Measurements from ENCODE around the gene TMEM132C.

Gene TMEM132C

DNA sequence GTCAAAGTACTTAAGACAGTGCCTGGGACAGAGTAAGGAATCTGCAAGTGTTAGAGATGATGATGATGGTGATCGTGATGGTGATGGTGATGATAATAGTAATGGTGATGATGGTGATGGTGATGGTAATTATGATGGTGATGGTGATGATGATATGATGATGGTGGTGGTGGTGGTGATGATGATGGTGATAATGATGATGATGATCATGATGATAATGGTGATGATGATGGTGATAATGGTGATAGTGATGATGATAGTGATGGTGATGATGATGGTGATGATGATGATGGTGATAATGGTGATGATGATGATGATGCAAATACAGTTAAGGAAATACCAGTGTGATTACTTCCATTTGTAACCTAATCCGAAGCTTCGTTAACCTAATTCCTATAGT, 5.2 kb upstream of the TMEM132C start:
- no peak for TF ChIP-seq NFRKB (IDR thresholded peaks at IDR 0.05)
- TF ChIP-seq TARDBP (IDR thresholded peaks at IDR 0.05), result no peak
- TF ChIP-seq FOXM1 (IDR thresholded peaks at IDR 0.05; ENCODE audit: borderline replicate concordance), result no peak
- no peak for TF ChIP-seq SUZ12 (IDR thresholded peaks at IDR 0.05)
- TF ChIP-seq HDGF (IDR thresholded peaks at IDR 0.05; ENCODE audit: borderline replicate concordance), result no peak
- no peak for TF ChIP-seq CTBP1 (IDR thresholded peaks at IDR 0.05; ENCODE audit: borderline replicate concordance)
- TF ChIP-seq L3MBTL2 (conservative IDR thresholded peaks at IDR 0.05), result no peak
- TF ChIP-seq ARNT (IDR thresholded peaks at IDR 0.05), result no peak
- TF ChIP-seq ZNF384 (IDR thresholded peaks at IDR 0.05), result no peak
- TF ChIP-seq BHLHE40 (IDR thresholded peaks at IDR 0.05; ENCODE audit: borderline replicate concordance), result no peak
- TF ChIP-seq FOXK2 (IDR thresholded peaks at IDR 0.05), result no peak
- TF ChIP-seq, protein P1, sequence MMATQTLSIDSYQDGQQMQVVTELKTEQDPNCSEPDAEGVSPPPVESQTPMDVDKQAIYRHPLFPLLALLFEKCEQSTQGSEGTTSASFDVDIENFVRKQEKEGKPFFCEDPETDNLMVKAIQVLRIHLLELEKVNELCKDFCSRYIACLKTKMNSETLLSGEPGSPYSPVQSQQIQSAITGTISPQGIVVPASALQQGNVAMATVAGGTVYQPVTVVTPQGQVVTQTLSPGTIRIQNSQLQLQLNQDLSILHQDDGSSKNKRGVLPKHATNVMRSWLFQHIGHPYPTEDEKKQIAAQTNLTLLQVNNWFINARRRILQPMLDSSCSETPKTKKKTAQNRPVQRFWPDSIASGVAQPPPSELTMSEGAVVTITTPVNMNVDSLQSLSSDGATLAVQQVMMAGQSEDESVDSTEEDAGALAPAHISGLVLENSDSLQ (IDR thresholded peaks at IDR 0.05), result no peak
- no peak for TF ChIP-seq ELF4 (IDR thresholded peaks at IDR 0.05)
- TF ChIP-seq LEF1 (IDR thresholded peaks at IDR 0.05; ENCODE audit: borderline replicate concordance), result no peak
- no peak for TF ChIP-seq SP1 (IDR thresholded peaks at IDR 0.05)
- TF ChIP-seq FOXA1 (IDR thresholded peaks at IDR 0.05), result no peak
- CTCF ChIA-PET, result no interaction called here
- POLR2A ChIA-PET, result no interaction called here
- DNase-seq (ENCODE audit: extremely low spot score), result no peak

DNA sequence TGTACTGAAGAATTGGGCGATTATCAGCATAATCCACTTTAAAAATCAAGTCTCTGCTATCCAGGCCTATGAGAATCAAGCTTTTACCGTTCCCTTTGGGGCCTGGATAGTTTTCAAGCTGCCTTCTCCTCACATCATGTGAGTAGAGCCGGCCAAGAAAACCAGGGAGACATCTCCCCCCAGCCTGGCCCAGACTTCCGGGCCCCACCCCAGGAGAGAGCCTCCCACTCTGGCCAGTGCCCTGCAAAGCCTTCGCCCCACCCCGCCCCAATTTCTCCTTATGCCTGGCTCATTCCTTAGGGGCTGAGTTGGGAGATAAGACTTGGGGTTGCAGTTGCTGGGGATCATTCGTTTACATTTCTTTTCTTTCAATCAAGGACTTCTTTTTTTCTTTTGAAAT, 1.4 kb upstream of the TMEM132C start:
- ChIA-PET POLR2A (no interaction called here), CTCF (no interaction called here)
- TF ChIP-seq BHLHE40 (IDR thresholded peaks at IDR 0.05; ENCODE audit: borderline replicate concordance) (no peak), HDGF (IDR thresholded peaks at IDR 0.05; ENCODE audit: borderline replicate concordance) (no peak), SUZ12 (IDR thresholded peaks at IDR 0.05) (no peak), ELF4 (IDR thresholded peaks at IDR 0.05) (no peak), ZNF384 (IDR thresholded peaks at IDR 0.05) (no peak), FOXA1 (IDR thresholded peaks at IDR 0.05) (no peak), SP1 (IDR thresholded peaks at IDR 0.05) (no peak), FOXK2 (IDR thresholded peaks at IDR 0.05) (no peak), CTBP1 (IDR thresholded peaks at IDR 0.05; ENCODE audit: borderline replicate concordance) (no peak), FOXM1 (IDR thresholded peaks at IDR 0.05; ENCODE audit: borderline replicate concordance) (no peak), L3MBTL2 (conservative IDR thresholded peaks at IDR 0.05) (no peak), TARDBP (IDR thresholded peaks at IDR 0.05) (no peak), NFRKB (IDR thresholded peaks at IDR 0.05) (no peak), LEF1 (IDR thresholded peaks at IDR 0.05; ENCODE audit: borderline replicate concordance) (no peak), ARNT (IDR thresholded peaks at IDR 0.05) (no peak)
- TF ChIP-seq, protein P1 (IDR thresholded peaks at IDR 0.05), result no peak
- no peak for DNase-seq (ENCODE audit: extremely low spot score)

DNA sequence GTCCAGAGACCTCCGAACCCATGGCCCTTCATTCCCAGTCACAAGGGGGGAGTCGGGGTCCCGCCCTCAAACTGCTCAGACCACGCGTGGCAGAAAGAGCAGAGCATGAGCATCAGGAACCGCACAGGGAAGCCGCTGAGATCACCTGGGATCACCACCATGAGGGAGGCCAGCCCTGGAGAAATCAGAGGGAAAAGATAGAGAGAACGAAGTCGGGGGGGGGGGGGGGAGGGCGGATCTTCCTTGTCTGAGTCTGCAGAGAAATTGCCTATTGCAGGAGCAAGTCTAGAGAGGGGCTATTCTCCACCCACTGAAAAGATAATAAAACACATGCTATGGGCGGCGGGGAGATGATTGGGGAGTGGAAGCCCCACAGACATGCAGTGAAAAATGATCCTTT, 884 bp upstream of the TMEM132C start:
- DNase-seq (ENCODE audit: extremely low spot score), result no peak
- ChIA-PET CTCF (no interaction called here), POLR2A (no interaction called here)
- no peak for TF ChIP-seq SUZ12 (IDR thresholded peaks at IDR 0.05)
- no peak for TF ChIP-seq FOXM1 (IDR thresholded peaks at IDR 0.05; ENCODE audit: borderline replicate concordance)
- no peak for TF ChIP-seq SP1 (IDR thresholded peaks at IDR 0.05)
- no peak for TF ChIP-seq ELF4 (IDR thresholded peaks at IDR 0.05)
- no peak for TF ChIP-seq LEF1 (IDR thresholded peaks at IDR 0.05; ENCODE audit: borderline replicate concordance)
- TF ChIP-seq HDGF (IDR thresholded peaks at IDR 0.05; ENCODE audit: borderline replicate concordance), result no peak
- no peak for TF ChIP-seq CTBP1 (IDR thresholded peaks at IDR 0.05; ENCODE audit: borderline replicate concordance)
- TF ChIP-seq NFRKB (IDR thresholded peaks at IDR 0.05), result no peak
- no peak for TF ChIP-seq FOXK2 (IDR thresholded peaks at IDR 0.05)
- no peak for TF ChIP-seq L3MBTL2 (conservative IDR thresholded peaks at IDR 0.05)
- TF ChIP-seq FOXA1 (IDR thresholded peaks at IDR 0.05), result no peak
- TF ChIP-seq BHLHE40 (IDR thresholded peaks at IDR 0.05; ENCODE audit: borderline replicate concordance), result no peak
- TF ChIP-seq, protein P1 (IDR thresholded peaks at IDR 0.05), result no peak
- no peak for TF ChIP-seq ZNF384 (IDR thresholded peaks at IDR 0.05)
- TF ChIP-seq ARNT (IDR thresholded peaks at IDR 0.05), result no peak
- no peak for TF ChIP-seq TARDBP (IDR thresholded peaks at IDR 0.05)

DNA sequence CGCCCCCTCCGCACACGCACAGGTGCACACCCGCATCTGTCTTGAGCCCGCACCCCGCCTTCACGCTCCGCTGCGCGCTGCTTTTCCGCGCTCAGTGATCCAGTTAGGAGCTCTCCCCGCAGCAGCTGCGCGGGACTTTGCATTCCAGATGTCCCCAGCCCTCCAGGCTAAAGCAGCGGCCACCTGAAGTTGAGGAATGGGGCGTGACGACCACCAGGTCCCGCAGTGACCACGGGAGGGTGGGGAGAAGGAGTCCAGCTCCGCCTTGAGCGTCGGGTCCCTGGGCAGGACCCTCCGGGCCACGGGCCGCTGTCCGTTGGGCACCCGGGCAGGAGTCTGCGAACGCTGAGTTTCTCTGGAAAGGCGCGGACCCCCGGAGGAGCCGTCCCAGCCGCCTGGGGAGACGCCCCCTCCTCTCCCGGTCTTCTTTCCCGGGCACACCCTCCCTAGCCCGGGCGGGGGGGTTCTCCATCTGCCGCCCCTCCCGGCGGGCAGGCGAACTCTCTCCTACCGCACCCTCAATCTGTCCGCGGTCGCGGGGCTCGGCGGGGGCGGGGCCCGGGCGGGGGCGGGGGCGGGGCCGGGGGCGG, 334 bp upstream of the TMEM132C start:
- CTCF ChIA-PET, result no interaction called here
- TF ChIP-seq HDGF (IDR thresholded peaks at IDR 0.05; ENCODE audit: borderline replicate concordance) (no peak), NFRKB (IDR thresholded peaks at IDR 0.05) (no peak), TARDBP (IDR thresholded peaks at IDR 0.05) (no peak), SP1 (IDR thresholded peaks at IDR 0.05) (no peak), SUZ12 (IDR thresholded peaks at IDR 0.05) (no peak), ELF4 (IDR thresholded peaks at IDR 0.05) (no peak), CTBP1 (IDR thresholded peaks at IDR 0.05; ENCODE audit: borderline replicate concordance) (no peak), BHLHE40 (IDR thresholded peaks at IDR 0.05; ENCODE audit: borderline replicate concordance) (no peak), LEF1 (IDR thresholded peaks at IDR 0.05; ENCODE audit: borderline replicate concordance) (no peak), ARNT (IDR thresholded peaks at IDR 0.05) (no peak), FOXK2 (IDR thresholded peaks at IDR 0.05) (no peak), FOXA1 (IDR thresholded peaks at IDR 0.05) (no peak), ZNF384 (IDR thresholded peaks at IDR 0.05) (no peak), L3MBTL2 (conservative IDR thresholded peaks at IDR 0.05) (no peak)
- TF ChIP-seq, protein P1 (IDR thresholded peaks at IDR 0.05), result no peak
- POLR2A ChIA-PET, result no interaction called here
- DNase-seq (ENCODE audit: extremely low spot score), result no peak

DNA sequence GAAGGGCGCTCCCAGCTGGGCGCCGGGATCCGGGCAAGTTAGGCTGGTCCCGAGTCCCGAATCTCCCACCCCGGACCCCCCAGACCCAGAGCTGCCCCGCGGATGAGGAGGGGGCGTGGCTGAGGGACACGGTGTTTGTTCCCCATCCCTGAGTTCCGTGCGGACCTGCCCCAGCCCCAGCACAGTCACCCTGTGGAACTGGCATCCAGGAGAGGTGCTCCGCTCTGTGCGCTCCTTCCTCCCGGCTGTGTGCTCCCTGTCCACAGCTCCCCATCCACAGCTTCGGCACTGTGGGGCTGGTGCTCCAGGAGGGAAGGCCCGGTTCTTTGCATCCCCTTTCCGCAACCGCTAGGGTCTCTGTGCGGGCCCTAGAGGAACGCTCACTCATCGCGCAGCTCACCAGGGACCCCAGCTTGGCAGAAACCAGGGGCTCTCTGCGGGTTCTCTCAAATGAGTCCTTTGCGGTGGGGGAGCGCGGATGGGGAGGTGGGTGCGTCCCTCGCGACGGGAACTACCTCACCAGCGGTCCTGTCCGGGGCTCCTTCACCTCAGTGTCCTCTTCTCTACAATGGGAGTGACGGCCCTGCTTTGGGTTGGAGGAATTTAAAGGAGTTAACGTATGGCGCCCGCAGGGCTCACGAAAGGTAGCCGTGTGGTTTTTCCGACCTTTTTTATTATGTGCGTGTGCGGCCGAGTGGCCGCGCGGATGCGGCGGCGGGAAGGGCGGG, 845 bp downstream of the TMEM132C start:
- TF ChIP-seq HDGF (IDR thresholded peaks at IDR 0.05; ENCODE audit: borderline replicate concordance) (no peak), CTBP1 (IDR thresholded peaks at IDR 0.05; ENCODE audit: borderline replicate concordance) (no peak)
- CTCF ChIA-PET, result no interaction called here
- DNase-seq (ENCODE audit: extremely low spot score), result no peak
- POLR2A ChIA-PET, result no interaction called here
